ENCODE measurements around the gene PNPLA5. TPM values are rescaled to one million over a fixed set of nuclear protein-coding genes. Genes with fewer than 3 reads are reported as not detected.
"Not testable (repeated sequence)": the region's sequence is repeated elsewhere in the genome, so short reads cannot be mapped to it uniquely, and the experiment has no call there.

Gene PNPLA5
- total and polyA plus RNA-seq, 2 experiments from 2014 or later = not detected

- Histone ChIP-seq H3K27me3 (peaks cover 8% of the 10 kb centered on the region), H3K9me3 (ENCODE audit: low read depth) (no peaks in the 10 kb centered on the region), H3K4me3 (no peak overlapping the region), H3K4me1 (ENCODE audit: low read depth) (no peaks in the 10 kb centered on the region), H3K36me3 (no peaks in the 10 kb centered on the region), H3K27ac (no peak overlapping the region)
- no peak for TF ChIP-seq CTCF (IDR thresholded peaks at IDR 0.05; ENCODE audit: low read depth, low read length)
- DNase-seq (ENCODE audit: low read depth in 1 of 2, low spot score in 1 of 2) = no peak
These were observed 18.4 kb upstream of the PNPLA5 start for GRCh38 chr22:43910178-43910695.

- H3K27me3 ChIP-seq = peaks cover 8% of the 10 kb centered on the region
- H3K9me3 ChIP-seq (ENCODE audit: low read depth) = no peaks in the 10 kb centered on the region
- H3K4me3 ChIP-seq = no peak overlapping the region
- no peak for DNase-seq (ENCODE audit: low read depth in 1 of 2, low spot score in 1 of 2)
- H3K27ac ChIP-seq = no peak overlapping the region
- H3K36me3 ChIP-seq = no peaks in the 10 kb centered on the region
- TF ChIP-seq CTCF (IDR thresholded peaks at IDR 0.05; ENCODE audit: low read depth, low read length) = no peak
- no peaks in the 10 kb centered on the region for H3K4me1 ChIP-seq (ENCODE audit: low read depth)
These were observed 17.9 kb upstream of the PNPLA5 start for GRCh38 chr22:43909708-43910107.

GRCh38 chr22:43905681-43906080 is 13.9 kb upstream of the PNPLA5 start:
- Histone ChIP-seq H3K9me3 (ENCODE audit: low read depth) (no peaks in the 10 kb centered on the region), H3K36me3 (no peaks in the 10 kb centered on the region), H3K27me3 (peaks cover 8% of the 10 kb centered on the region), H3K27ac (no peak overlapping the region), H3K4me1 (ENCODE audit: low read depth) (no peaks in the 10 kb centered on the region), H3K4me3 (no peak overlapping the region)
- TF ChIP-seq CTCF (IDR thresholded peaks at IDR 0.05; ENCODE audit: low read depth, low read length) = no peak
- no peak for DNase-seq (ENCODE audit: low read depth in 1 of 2, low spot score in 1 of 2)

DNA sequence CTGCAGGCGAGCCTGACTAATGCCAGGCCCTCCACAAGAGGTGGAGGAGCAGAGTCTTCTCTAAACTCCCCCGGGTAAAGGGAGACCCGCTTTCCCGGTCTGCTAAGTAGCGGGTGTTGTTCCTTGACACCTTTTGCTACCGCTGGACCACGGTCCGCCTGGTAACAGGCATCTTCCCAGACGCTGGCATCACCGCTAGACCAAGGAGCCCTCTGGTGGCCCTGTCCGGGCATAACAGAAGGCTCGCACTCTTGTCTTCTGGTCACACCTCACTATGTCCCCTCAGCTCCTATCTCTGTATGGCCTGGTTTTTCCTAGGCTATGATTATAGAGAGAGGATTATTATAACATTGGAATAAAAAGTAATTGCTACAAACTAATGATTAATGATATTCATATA is 12.6 kb upstream of the PNPLA5 start:
- not testable (repeated sequence) for DNase-seq (ENCODE audit: low read depth in 1 of 2, low spot score in 1 of 2); H3K27ac ChIP-seq; H3K4me1 ChIP-seq (ENCODE audit: low read depth); H3K4me3 ChIP-seq; H3K36me3 ChIP-seq; H3K9me3 ChIP-seq (ENCODE audit: low read depth); H3K27me3 ChIP-seq
- TF ChIP-seq CTCF (IDR thresholded peaks at IDR 0.05; ENCODE audit: low read depth, low read length) = peak; percentile 39

GRCh38 chr22:43903033-43903432 is 11.2 kb upstream of the PNPLA5 start:
- H3K27me3 ChIP-seq; H3K4me3 ChIP-seq; H3K36me3 ChIP-seq; DNase-seq (ENCODE audit: low read depth in 1 of 2, low spot score in 1 of 2); H3K9me3 ChIP-seq (ENCODE audit: low read depth); H3K27ac ChIP-seq; H3K4me1 ChIP-seq (ENCODE audit: low read depth): not testable (repeated sequence)

DNA sequence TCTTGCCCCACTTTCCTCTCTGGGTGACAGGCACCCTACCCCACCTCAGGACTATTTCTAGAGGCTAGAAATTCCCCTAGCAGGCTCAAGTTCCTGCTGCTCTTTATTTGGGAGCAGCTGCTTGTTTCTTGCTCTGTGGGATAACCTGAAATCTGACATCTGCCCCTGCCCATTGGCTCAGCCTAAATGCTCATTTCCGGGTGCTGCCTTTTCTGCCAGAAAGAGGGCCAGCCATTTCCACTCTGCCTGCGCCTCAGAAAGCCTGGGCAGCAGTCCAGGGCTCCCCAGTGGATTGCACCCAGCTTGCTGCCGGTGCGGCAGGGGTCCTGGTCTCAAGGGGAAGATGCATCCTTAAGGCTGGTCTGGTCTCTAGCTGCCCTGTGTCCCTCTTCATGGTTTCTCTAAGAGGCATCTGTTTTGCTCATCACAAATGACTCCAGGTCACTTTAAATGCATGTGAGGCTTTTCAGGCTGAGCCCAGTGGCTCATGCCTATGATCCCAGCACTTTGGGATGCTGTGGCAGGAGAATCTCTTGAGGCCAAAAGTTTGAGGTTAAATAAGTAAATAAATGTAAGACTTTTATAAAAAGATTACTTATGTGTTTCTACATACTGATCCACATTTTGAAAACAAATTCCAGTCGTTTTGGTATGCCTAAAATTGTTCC is 10.3 kb upstream of the PNPLA5 start:
- TF ChIP-seq CTCF (IDR thresholded peaks at IDR 0.05; ENCODE audit: low read depth, low read length) = no peak
- Histone ChIP-seq H3K36me3 (no peaks in the 10 kb centered on the region), H3K4me1 (ENCODE audit: low read depth) (no peaks in the 10 kb centered on the region), H3K4me3 (no peak overlapping the region), H3K27ac (peak overlapping the region; percentile 34), H3K27me3 (no peaks in the 10 kb centered on the region), H3K9me3 (ENCODE audit: low read depth) (no peaks in the 10 kb centered on the region)
- peak in 1 of 2 donors; percentile 58 for DNase-seq (ENCODE audit: low read depth in 1 of 2, low spot score in 1 of 2)

Data from cardiac muscle cell (in vitro differentiated cells and primary cell).